Ovary (tissue), 3 donors: ENCODE data around the gene BTRC.
"Not testable (repeated sequence)": the region's sequence is repeated elsewhere in the genome, so short reads cannot be mapped to it uniquely, and the experiment has no call there.

Experiments
- EP300 ChIP-seq: sonication (generic); formaldehyde crosslinking; IDR thresholded peaks from one replicate; pipeline ENCODE4 v1.6.1; 2017; ENCODE audit warnings: antibody characterized with exemption
- POLR2A ChIP-seq: fragments of 450-650 bp; IDR thresholded peaks from one replicate; pipeline ENCODE4 v1.6.1; 2017; ENCODE audit warnings: antibody characterized with exemption, mild to moderate bottlenecking, moderate library complexity
- TF ChIP-seq, protein P1 (sequence below), 3 donors: fragments of 450-650 bp in 2 of 3; fragments of 200-600 bp in 1 of 3; IDR thresholded peaks; one replicate each; pipeline versions ENCODE4 v1.5.1 to v1.8.0; 2016 to 2022; ENCODE audit warnings: antibody characterized with exemption in 3 of 3, mild to moderate bottlenecking in 1 of 3
- donor health status: DM: no; HTN: no; CAD: no.

DNA sequence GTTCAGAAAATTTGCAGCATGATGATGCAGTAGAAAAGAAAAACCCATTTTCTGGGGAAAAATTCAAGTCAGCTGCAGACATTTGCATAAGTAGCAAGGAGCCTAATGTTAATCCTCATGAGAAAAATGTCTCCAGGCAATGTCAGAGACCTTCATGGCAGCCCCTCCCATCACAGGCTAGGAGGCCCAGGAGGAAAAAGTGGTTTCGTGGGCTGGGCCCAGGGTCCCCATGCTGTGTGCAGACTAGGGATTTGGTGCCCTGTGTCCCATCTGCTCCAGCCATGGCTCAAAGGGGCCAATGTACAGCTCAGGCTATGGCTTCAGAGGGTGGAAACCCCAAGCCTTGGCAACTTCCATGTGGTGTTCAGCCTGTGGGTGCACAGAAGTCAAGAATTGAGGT, 26.5 kb upstream of the BTRC start:
- not testable (repeated sequence) for TF ChIP-seq POLR2A, EP300
- TF ChIP-seq, protein P1, sequence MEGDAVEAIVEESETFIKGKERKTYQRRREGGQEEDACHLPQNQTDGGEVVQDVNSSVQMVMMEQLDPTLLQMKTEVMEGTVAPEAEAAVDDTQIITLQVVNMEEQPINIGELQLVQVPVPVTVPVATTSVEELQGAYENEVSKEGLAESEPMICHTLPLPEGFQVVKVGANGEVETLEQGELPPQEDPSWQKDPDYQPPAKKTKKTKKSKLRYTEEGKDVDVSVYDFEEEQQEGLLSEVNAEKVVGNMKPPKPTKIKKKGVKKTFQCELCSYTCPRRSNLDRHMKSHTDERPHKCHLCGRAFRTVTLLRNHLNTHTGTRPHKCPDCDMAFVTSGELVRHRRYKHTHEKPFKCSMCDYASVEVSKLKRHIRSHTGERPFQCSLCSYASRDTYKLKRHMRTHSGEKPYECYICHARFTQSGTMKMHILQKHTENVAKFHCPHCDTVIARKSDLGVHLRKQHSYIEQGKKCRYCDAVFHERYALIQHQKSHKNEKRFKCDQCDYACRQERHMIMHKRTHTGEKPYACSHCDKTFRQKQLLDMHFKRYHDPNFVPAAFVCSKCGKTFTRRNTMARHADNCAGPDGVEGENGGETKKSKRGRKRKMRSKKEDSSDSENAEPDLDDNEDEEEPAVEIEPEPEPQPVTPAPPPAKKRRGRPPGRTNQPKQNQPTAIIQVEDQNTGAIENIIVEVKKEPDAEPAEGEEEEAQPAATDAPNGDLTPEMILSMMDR (IDR thresholded peaks at IDR 0.05): not testable (repeated sequence)
